ENCODE measurements around the gene NCOA1.

DNA sequence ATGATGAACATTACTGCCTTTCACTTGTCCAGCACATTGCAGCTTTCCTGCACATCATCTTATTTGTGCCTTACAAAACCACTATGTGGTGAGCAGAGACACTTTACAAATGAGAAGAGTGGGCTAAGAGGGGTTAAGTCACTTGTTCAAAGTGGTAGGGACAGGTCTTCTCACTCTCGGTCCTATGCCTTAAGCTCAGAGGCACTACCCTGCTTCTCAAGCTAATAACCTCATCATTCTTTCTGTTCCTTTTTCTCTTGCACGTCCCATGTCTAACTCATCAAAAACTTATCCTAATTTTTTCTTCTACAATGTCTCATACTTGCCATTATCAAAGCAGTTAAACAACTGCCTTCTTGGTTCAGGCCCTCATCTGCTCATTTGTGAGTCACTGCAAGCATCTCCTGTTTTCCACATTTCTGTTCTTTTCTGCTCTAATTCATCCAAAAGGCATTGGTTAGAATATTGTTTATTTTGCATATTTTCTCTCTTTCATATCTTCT is 21.9 kb upstream of the NCOA1 start:
- TF ChIP-seq, protein P1, sequence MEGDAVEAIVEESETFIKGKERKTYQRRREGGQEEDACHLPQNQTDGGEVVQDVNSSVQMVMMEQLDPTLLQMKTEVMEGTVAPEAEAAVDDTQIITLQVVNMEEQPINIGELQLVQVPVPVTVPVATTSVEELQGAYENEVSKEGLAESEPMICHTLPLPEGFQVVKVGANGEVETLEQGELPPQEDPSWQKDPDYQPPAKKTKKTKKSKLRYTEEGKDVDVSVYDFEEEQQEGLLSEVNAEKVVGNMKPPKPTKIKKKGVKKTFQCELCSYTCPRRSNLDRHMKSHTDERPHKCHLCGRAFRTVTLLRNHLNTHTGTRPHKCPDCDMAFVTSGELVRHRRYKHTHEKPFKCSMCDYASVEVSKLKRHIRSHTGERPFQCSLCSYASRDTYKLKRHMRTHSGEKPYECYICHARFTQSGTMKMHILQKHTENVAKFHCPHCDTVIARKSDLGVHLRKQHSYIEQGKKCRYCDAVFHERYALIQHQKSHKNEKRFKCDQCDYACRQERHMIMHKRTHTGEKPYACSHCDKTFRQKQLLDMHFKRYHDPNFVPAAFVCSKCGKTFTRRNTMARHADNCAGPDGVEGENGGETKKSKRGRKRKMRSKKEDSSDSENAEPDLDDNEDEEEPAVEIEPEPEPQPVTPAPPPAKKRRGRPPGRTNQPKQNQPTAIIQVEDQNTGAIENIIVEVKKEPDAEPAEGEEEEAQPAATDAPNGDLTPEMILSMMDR (IDR thresholded peaks at IDR 0.05), result no peak
- TF ChIP-seq POLR2AphosphoS5 (IDR thresholded peaks at IDR 0.05; ENCODE audit: insufficient read depth in 1 of 2, low read depth in 1 of 2) (no peak), POLR2A (IDR thresholded peaks at IDR 0.05) (no peak)

All from vagina (tissue), 2 donors.